HepG2 (cell line): Measurements from ENCODE around the gene PGA5. TPM values are rescaled to one million over a fixed set of nuclear protein-coding genes. Genes with fewer than 3 reads are reported as not detected.

Source experiments
- GFI1 ChIP-seq: sonication (generic); formaldehyde crosslinking; IDR thresholded peaks from 2 replicates; pipeline ENCODE4 v1.5.0; 2020; ENCODE audit warnings: missing genetic modification reagents, mild to moderate bottlenecking, borderline replicate concordance
- HES4 ChIP-seq: sonication (generic); formaldehyde crosslinking; IDR thresholded peaks from 2 replicates; pipeline ENCODE4 v1.9.0; 2021; ENCODE audit warnings: mild to moderate bottlenecking, missing genetic modification reagents, borderline replicate concordance
- MXD4 ChIP-seq: IDR thresholded peaks from 2 replicates; pipeline ENCODE4 v1.6.1; 2016; ENCODE audit warnings: mild to moderate bottlenecking, missing biosample characterization, missing genetic modification reagents
- NCOR1 ChIP-seq: fragments of 200-600 bp; sonication (generic); IDR thresholded peaks from 2 replicates; pipeline ENCODE4 v1.7.0; 2017; ENCODE audit warnings: antibody characterized with exemption, low read length, borderline replicate concordance
- NR2F6 ChIP-seq, 2 experiments: IDR thresholded peaks; 2 replicates each; pipeline ENCODE4 v1.6.1; 2016; ENCODE audit warnings: antibody characterized with exemption in 1 of 2, mild to moderate bottlenecking in 1 of 2
- ONECUT2 ChIP-seq: sonication (generic); formaldehyde crosslinking; IDR thresholded peaks from 2 replicates; pipeline ENCODE4 v1.4.0; 2020; ENCODE audit warnings: missing genetic modification reagents
- POLR2G ChIP-seq: fragments of 200-400 bp; formaldehyde crosslinking; IDR thresholded peaks from 2 replicates; pipeline ENCODE4 v1.6.1; 2018; ENCODE audit warnings: mild to moderate bottlenecking, low read depth, low read length, moderate library complexity
- SAP130 ChIP-seq: IDR thresholded peaks from 2 replicates; pipeline ENCODE4 v1.6.1; 2016; ENCODE audit warnings: low read depth
- SIX4 ChIP-seq: sonication (generic); formaldehyde crosslinking; IDR thresholded peaks from 2 replicates; pipeline ENCODE4 v1.4.0; 2020; ENCODE audit warnings: missing genetic modification reagents
- TFE3 ChIP-seq: IDR thresholded peaks from 2 replicates; pipeline ENCODE4 v1.6.1; 2016
- THAP9 ChIP-seq: sonication (generic); formaldehyde crosslinking; IDR thresholded peaks from 2 replicates; pipeline ENCODE4; 2020; ENCODE audit warnings: missing genetic modification reagents, mild to moderate bottlenecking, borderline replicate concordance
- XRCC5 ChIP-seq: fragments of 200-400 bp; formaldehyde crosslinking; optimal IDR thresholded peaks from 2 replicates; pipeline ENCODE3; 2017; ENCODE audit warnings: mild to moderate bottlenecking, low read length
- YEATS2 ChIP-seq: sonication (generic); formaldehyde crosslinking; IDR thresholded peaks from 2 replicates; pipeline ENCODE4 v1.4.0; 2020; ENCODE audit warnings: missing genetic modification reagents, borderline replicate concordance
- ZBTB49 ChIP-seq: sonication (generic); formaldehyde crosslinking; IDR thresholded peaks from 2 replicates; pipeline ENCODE4 v1.4.0; 2020; ENCODE audit warnings: missing genetic modification reagents, borderline replicate concordance
- ZEB1 ChIP-seq: IDR thresholded peaks from 2 replicates; pipeline ENCODE4 v1.6.1; 2012; ENCODE audit warnings: mild to moderate bottlenecking, low read depth, inconsistent platforms; ENCODE audit not compliant: insufficient replicate concordance
- ZNF543 ChIP-seq: sonication (generic); formaldehyde crosslinking; IDR thresholded peaks from 2 replicates; pipeline ENCODE4 v1.4.0; 2020; ENCODE audit warnings: mild to moderate bottlenecking, missing genetic modification reagents
- polyA plus RNA-seq, 8 experiments: library from polyadenylated mRNA; depleted of rRNA in 3 of 8; stranded (reverse) in 7 of 8; unstranded in 1 of 8; fragments of >200 nt; fragmentation: Illumina TruSeq in 4 of 8; extraction: Trizol in 4 of 8; gene quantifications; 2 replicates each; pipeline versions ENCODE4 v1.2.1 to v1.2.3, GENCODE V29; 2011 to 2016; ENCODE audit warnings: low read depth in 4 of 8, missing spikeins in 1 of 8, mixed read lengths in 1 of 8; ENCODE audit not compliant: insufficient read depth in 1 of 8
- total RNA-seq, 5 experiments: library from RNA; depleted of rRNA; stranded (reverse); fragments of >200 nt; fragmentation: Illumina TruSeq; extraction: Trizol; gene quantifications; 2 replicates each; pipeline ENCODE4 v1.2.3, GENCODE V29; 2016; ENCODE audit warnings: low read depth in 1 of 5
- TF ChIP-seq, protein P1 (sequence below): sonication (generic); formaldehyde crosslinking; IDR thresholded peaks from 2 replicates; pipeline ENCODE4 v1.4.0; 2020; ENCODE audit warnings: missing genetic modification reagents
- TF ChIP-seq, protein P2 (sequence below): IDR thresholded peaks from 2 replicates; pipeline ENCODE4 v1.6.1; 2016; ENCODE audit warnings: mild to moderate bottlenecking

The PGA5 gene
- total and polyA plus RNA-seq, 2 of the 13 experiments (the other 11 are each of a cell fraction or from before 2014, with no cell fraction given), result not detected

- TF ChIP-seq YEATS2 (CRISPR knock-in tag) (peak; percentile 53; the same call in 1 of the 2 replicates), NCOR1 (peak; percentile 61; the same call in 1 of the 2 replicates), ZEB1 (no peak), MXD4 (CRISPR knock-in tag) (peak; percentile 71), SAP130 (CRISPR knock-in tag) (peak; percentile 86), POLR2G (peak; percentile 89), ONECUT2 (CRISPR knock-in tag) (no peak), TFE3 (0 out of 2 replicates have a peak, but pooled peaks have one; percentile 52), ZBTB49 (CRISPR knock-in tag) (no peak), GFI1 (CRISPR knock-in tag) (no peak), NR2F6 (IDR thresholded peaks at IDR 0.05) (no peak), NR2F6 (CRISPR knock-in tag; IDR thresholded peaks at IDR 0.05) (peak; percentile 61; the same call in 1 of the 2 replicates), HES4 (no peak; the same call in 1 of the 2 replicates), XRCC5 (peak; percentile 34), SIX4 (CRISPR knock-in tag) (no peak), ZNF543 (peak; percentile 32; the same call in 1 of the 2 replicates), THAP9 (CRISPR knock-in tag) (peak; percentile 42; the same call in 1 of the 2 replicates)
- TF ChIP-seq, protein P1, sequence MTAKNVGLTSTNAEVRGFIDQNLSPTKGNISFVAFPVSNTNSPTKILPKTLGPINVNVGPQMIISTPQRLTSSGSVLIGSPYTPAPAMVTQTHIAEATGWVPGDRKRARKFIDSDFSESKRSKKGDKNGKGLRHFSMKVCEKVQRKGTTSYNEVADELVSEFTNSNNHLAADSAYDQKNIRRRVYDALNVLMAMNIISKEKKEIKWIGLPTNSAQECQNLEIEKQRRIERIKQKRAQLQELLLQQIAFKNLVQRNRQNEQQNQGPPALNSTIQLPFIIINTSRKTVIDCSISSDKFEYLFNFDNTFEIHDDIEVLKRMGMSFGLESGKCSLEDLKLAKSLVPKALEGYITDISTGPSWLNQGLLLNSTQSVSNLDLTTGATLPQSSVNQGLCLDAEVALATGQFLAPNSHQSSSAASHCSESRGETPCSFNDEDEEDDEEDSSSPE (CRISPR knock-in tag), result peak; percentile 17; the same call in 1 of the 2 replicates
- TF ChIP-seq, protein P2, sequence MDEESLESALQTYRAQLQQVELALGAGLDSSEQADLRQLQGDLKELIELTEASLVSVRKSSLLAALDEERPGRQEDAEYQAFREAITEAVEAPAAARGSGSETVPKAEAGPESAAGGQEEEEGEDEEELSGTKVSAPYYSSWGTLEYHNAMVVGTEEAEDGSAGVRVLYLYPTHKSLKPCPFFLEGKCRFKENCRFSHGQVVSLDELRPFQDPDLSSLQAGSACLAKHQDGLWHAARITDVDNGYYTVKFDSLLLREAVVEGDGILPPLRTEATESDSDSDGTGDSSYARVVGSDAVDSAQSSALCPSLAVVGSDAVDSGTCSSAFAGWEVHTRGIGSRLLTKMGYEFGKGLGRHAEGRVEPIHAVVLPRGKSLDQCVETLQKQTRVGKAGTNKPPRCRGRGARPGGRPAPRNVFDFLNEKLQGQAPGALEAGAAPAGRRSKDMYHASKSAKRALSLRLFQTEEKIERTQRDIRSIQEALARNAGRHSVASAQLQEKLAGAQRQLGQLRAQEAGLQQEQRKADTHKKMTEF (CRISPR knock-in tag), result peak; percentile 62; the same call in 1 of the 2 replicates
These were observed 54.0 kb downstream of the PGA5 start, which contains the start of gene VWCE (continued) for GRCh38 chr11:61294717-61295595.
